Measurements from ENCODE around the gene AUTS2.

AUTS2 gene

DNA sequence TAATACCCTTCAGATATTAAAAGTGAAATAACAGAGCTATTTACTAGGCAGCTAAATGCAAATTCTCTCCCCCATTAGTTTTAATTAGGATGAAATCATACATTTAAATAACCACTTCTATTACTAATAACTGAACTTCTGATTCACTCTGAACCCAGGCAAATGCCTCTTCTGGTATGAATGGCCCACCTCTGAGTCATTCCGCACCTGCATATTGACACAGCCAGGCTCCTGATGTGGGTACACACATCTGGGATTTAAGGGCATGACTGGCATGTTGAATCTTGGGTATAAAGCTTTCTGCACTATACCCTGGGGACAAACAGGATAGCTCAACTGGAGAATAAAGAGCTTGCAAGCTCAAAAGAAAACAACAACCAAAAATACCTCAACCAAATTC lies 140.9 kb downstream of the AUTS2 start:
- TF ChIP-seq, protein P1, sequence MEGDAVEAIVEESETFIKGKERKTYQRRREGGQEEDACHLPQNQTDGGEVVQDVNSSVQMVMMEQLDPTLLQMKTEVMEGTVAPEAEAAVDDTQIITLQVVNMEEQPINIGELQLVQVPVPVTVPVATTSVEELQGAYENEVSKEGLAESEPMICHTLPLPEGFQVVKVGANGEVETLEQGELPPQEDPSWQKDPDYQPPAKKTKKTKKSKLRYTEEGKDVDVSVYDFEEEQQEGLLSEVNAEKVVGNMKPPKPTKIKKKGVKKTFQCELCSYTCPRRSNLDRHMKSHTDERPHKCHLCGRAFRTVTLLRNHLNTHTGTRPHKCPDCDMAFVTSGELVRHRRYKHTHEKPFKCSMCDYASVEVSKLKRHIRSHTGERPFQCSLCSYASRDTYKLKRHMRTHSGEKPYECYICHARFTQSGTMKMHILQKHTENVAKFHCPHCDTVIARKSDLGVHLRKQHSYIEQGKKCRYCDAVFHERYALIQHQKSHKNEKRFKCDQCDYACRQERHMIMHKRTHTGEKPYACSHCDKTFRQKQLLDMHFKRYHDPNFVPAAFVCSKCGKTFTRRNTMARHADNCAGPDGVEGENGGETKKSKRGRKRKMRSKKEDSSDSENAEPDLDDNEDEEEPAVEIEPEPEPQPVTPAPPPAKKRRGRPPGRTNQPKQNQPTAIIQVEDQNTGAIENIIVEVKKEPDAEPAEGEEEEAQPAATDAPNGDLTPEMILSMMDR (IDR thresholded peaks at IDR 0.05): no peak
- DNase-seq: no peak
- peaks cover 55% of the 10 kb centered on the region for H3K4me1 Mint-ChIP-seq
- H3K4me3 Mint-ChIP-seq: no peak overlapping the region
- H3K36me3 Mint-ChIP-seq (ENCODE audit: low read depth): no peaks in the 10 kb centered on the region
- H3K27me3 Mint-ChIP-seq (ENCODE audit: low read depth, poor library complexity): no peaks in the 10 kb centered on the region
- no peaks in the 10 kb centered on the region for H3K9me3 Mint-ChIP-seq
- H3K27ac Mint-ChIP-seq: no peak overlapping the region

- Mint-ChIP-seq H3K4me3 (no peak overlapping the region), H3K4me1 (peaks cover 57% of the 10 kb centered on the region), H3K36me3 (ENCODE audit: low read depth) (no peaks in the 10 kb centered on the region), H3K27me3 (ENCODE audit: low read depth, poor library complexity) (no peaks in the 10 kb centered on the region), H3K9me3 (no peaks in the 10 kb centered on the region), H3K27ac (no peak overlapping the region)
- TF ChIP-seq, protein P1 (IDR thresholded peaks at IDR 0.05): no peak
- no peak for DNase-seq
Observed at GRCh38 chr7:69739931-69740431, 141.7 kb downstream of the AUTS2 start.

- no peak for DNase-seq
- Mint-ChIP-seq H3K36me3 (ENCODE audit: low read depth) (peaks cover 8% of the 10 kb centered on the region), H3K4me3 (no peak overlapping the region), H3K9me3 (no peaks in the 10 kb centered on the region), H3K27me3 (ENCODE audit: low read depth, poor library complexity) (no peaks in the 10 kb centered on the region), H3K4me1 (peaks cover 36% of the 10 kb centered on the region), H3K27ac (no peak overlapping the region)
- TF ChIP-seq, protein P1 (IDR thresholded peaks at IDR 0.05): no peak
Observed at GRCh38 chr7:69742237-69742636, 144.0 kb downstream of the AUTS2 start.

- Mint-ChIP-seq H3K36me3 (ENCODE audit: low read depth) (peaks cover 8% of the 10 kb centered on the region), H3K4me1 (peaks cover 24% of the 10 kb centered on the region), H3K27me3 (ENCODE audit: low read depth, poor library complexity) (no peaks in the 10 kb centered on the region), H3K9me3 (no peaks in the 10 kb centered on the region), H3K4me3 (no peak overlapping the region), H3K27ac (no peak overlapping the region)
- DNase-seq: no peak
- TF ChIP-seq, protein P1 (IDR thresholded peaks at IDR 0.05): no peak
Observed at GRCh38 chr7:69743436-69743835, 145.2 kb downstream of the AUTS2 start.

DNA sequence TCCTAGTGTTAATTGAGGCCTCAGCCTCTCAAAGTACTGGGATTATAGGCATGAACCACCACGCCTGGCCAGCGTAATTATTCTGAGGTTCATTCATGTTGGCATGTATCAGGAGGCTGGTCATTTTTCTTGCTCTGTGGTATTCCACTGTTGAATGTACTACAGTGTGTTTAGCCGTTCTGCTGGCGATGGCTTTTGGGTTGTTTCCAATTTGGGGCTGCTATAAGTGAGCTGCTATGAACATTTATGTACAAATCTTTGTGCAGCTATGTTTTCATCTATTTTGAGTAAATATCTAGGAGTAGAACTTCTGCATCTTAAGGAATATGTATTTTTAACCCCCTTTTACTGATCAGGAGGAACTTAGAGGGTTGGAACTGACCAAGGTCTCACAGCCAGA lies 145.8 kb downstream of the AUTS2 start:
- Mint-ChIP-seq H3K9me3 (no peaks in the 10 kb centered on the region), H3K36me3 (ENCODE audit: low read depth) (peaks cover 8% of the 10 kb centered on the region), H3K27me3 (ENCODE audit: low read depth, poor library complexity) (no peaks in the 10 kb centered on the region), H3K4me3 (no peak overlapping the region), H3K27ac (no peak overlapping the region), H3K4me1 (peaks cover 18% of the 10 kb centered on the region)
- TF ChIP-seq, protein P1 (IDR thresholded peaks at IDR 0.05): no peak
- no peak for DNase-seq

DNA sequence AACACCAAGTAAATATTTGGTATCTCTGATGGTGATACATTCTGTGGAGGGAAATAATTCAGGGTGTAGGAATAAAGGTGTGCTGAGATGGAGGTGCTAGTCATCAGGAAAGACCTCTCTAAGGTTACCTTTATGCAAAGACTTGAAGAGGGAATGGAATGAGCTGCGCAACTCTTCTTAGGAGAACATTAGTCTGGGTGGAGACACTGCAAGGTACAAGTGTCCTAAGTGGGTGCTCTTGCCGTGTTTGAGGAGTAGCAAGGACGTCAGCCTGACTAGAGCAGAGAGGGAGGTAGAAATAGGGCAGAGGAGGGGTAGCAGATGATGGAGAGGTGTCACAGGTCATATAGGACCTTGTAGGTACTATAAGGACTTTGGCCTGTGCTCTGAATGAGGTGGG lies 148.1 kb downstream of the AUTS2 start:
- H3K4me1 Mint-ChIP-seq: peaks cover 15% of the 10 kb centered on the region
- no peaks in the 10 kb centered on the region for H3K9me3 Mint-ChIP-seq
- TF ChIP-seq, protein P1 (IDR thresholded peaks at IDR 0.05): no peak
- peaks cover 8% of the 10 kb centered on the region for H3K36me3 Mint-ChIP-seq (ENCODE audit: low read depth)
- DNase-seq: no peak
- no peaks in the 10 kb centered on the region for H3K27me3 Mint-ChIP-seq (ENCODE audit: low read depth, poor library complexity)
- H3K27ac Mint-ChIP-seq: no peak overlapping the region
- H3K4me3 Mint-ChIP-seq: no peak overlapping the region
